Activated T-cell treated with anti-CD3 and anti-CD28 coated beads for 4 hours (primary cell): ENCODE measurements around the gene SEMA3A.
"Not testable (repeated sequence)": the region's sequence is repeated elsewhere in the genome, so short reads cannot be mapped to it uniquely, and the experiment has no call there.

Experiments used
- DNase-seq: peaks from one replicate; pipeline ENCODE4 v3.0.0-alpha.2; 2020

Gene SEMA3A

GRCh38 chr7:84194484-84195271, at the start of gene SEMA3A:
Gene SEMA3A (minus strand): TSS chr7:84194789. CDS start chr7:84194586, 203 bp downstream.
- no peak for DNase-seq

- DNase-seq, result not testable (repeated sequence)
Observed at GRCh38 chr7:84243037-84243436, 48.4 kb upstream of the SEMA3A start.

DNA sequence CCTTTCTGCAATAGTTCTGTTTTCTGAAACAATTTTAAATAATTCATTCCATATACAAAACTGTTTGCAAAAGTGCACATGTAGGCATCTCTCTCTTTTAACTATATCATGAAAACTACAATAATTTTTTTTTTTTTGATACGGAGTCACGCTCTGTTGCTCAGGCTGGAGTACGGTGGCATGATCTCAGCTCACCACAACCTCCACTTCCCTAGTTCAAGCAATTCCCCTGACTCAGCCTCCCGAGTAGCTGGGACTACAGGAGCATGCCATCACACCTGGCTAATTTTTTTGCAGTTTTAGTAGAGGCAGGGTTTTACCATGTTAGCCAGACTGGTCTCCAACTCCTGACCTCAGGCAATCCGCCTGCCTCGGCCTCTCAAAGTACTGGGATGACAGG, 44.0 kb upstream of the SEMA3A start:
- DNase-seq, result no peak

- no peak for DNase-seq
Observed at GRCh38 chr7:84237533-84238173, 43.1 kb upstream of the SEMA3A start.

GRCh38 chr7:84236398-84236797, 41.8 kb upstream of the SEMA3A start:
- no peak for DNase-seq

- no peak for DNase-seq
Observed at GRCh38 chr7:84232646-84233045, 38.1 kb upstream of the SEMA3A start.

DNA sequence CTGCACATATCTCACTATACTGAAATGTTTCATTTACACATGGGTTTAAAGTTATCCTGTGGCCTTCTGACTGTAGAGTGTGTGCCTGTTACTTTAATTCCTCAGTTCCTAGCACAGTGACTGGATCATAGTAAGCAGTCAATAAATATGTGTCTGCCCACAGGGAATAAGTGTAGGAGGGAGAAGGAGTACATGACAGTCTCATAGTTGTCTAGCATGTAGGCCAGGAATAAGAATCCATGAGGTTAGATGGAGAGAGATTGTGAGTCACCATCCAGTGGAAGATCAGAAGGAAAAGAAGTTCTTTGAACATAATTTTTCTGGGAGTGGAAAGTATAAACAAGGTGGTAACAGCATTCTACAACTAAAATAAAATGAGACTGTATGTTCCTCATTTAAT, 36.6 kb upstream of the SEMA3A start:
- DNase-seq, result no peak

DNA sequence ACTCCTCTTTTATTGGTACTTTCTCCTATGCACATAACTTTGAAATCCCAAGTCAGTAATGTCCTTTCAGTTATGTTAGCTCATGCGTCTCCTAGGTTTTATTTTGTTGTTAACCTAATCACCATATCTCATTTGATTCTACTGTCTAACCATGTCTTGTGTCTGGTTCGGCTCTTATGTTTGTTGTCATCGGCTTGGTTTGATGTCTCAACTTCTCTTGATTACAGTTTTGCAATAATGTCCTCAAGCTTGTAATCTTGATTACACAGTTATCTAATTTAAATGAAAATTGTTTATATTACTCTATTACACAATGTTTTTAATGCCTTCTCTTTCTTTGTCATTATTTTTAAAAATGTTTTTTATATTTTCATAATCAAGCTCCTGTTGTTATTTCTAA, 35.9 kb upstream of the SEMA3A start:
- no peak for DNase-seq

DNA sequence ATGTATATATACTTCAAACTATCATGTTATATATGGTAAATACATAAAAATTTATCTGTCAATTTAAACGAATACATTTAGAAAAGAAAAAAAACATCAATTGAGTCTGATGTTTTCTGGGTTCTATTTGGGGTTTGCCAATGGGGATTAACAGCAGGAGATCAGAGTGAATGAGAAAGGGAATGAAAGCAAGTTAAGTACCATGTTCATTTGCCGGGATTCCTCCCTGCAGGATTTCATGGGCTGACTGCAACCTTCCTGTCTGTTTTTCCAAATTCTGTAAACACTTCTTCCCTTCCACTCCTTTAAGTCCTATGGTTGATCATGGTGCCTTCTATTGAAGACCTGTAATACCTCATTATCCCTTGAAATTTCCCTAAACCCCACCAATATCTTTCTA, 33.9 kb upstream of the SEMA3A start:
- DNase-seq, result no peak

GRCh38 chr7:84226759-84227158, 32.2 kb upstream of the SEMA3A start:
- DNase-seq, result no peak

DNA sequence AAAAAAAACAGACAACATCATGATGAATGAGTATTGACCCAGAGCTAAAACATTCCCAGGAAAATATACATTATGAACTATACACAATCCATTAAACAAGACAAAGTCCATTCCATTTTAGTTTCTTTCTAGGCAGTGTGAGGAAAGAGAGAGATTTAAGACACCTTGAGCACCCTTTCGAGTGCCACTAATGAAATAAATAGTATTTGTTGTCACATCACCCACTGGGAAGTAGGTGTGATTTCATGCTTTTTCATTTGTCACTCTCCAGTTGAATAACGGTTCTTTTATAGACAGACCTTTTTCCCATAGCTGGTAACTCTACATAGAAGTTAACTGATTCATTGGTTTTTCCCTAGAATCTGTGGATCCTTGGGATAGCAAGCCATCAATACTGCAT, 29.9 kb upstream of the SEMA3A start:
- DNase-seq, result no peak

DNA sequence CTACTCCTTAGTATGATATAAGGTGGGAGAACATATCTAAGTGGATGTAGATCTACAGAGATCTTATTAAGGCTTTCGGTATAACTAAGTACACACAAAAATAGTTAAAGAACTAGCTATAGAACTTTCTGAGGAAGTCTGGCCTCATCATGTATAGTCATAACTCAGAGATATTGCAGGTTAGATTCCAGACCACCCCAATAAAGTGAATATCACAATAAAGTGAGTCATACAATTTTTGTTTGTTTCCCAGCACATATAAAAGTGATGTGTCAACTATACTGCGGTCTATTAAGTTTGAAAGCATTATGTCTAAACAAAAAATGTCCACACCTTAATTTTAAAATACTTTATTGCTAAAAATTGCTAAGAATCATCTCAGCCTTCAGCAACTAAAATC, 24.7 kb upstream of the SEMA3A start:
- no peak for DNase-seq

GRCh38 chr7:84218681-84219080, 24.1 kb upstream of the SEMA3A start:
- no peak for DNase-seq

- no peak for DNase-seq
Observed at GRCh38 chr7:84216472-84216871, 21.9 kb upstream of the SEMA3A start.

- DNase-seq, result not testable (repeated sequence)
Observed at GRCh38 chr7:84214757-84215156, 20.2 kb upstream of the SEMA3A start.

DNA sequence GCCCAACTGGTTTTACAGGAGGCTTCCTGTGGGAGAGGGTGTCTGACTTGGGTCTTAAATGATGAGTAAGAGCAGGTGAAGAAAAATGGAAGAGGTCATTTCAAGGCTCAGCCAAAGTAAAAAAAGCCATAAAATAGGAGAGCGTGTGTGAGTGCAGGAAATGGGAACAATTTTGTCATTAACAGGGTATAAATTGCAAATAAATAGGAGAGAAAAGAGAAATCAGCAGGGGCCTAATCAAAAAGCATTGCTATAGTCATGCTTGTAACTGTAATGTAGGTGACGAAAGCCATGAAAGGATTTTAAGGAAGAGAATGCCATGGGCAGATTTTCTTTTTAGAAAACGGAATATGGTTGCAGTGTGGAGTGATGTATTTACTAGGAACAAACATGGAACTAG, 15.7 kb upstream of the SEMA3A start:
- no peak for DNase-seq

DNA sequence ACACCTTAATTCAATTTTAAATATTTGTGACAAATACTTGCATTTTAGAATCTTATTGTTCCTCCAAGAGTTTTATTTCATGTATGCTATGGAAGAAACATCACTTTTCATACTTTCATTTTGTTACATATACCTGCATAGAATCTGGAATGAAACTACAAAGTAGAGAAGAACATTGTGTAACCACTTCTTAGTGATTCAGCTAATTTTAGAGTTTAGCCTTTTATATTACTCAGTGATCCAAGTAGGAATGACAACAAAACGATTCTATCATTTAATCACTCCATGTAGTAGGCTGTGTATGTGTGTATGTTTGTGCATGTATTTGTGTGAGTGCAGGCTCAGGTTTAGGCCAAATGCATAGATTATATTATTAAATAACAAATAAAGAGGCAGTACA, 14.4 kb upstream of the SEMA3A start:
- no peak for DNase-seq

DNA sequence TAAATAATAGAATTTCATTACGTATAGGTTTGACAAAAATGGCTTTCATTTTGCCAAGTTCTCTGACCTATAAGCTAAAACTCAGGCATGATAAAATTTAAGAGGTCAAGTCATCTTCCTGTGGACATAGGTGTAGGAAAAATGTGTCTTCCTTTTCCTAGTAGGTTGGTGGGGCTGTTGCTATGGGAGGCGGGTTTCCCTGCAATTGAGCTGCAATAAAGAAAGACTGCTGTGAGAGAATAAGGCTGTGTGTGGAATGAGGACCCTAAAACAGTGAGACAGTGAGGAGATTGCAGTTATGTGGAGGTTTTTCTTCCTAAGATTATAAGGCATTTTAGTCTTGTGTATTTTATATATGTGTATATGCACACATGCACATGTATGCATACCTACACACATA, 13.0 kb upstream of the SEMA3A start:
- no peak for DNase-seq

- DNase-seq, result no peak
Observed at GRCh38 chr7:84207025-84207424, 12.4 kb upstream of the SEMA3A start.

DNA sequence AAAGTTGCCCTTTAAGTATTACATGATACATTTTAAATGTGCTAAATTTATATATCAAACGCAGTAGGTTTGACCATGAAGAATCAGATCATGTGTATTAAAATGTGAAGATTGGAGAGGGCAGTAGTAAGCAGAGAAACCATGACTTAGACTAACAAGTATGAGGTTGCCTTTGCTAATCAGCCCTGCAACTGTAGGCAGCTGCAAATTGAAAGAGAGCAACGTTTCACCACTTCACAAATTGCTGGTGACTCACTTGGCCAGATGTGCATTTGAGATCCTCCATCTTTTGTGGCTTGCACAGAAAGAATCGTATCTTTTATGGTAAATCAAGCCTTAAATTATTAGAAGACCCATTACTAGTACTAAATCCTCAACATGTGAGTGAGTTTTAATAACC, 10.1 kb upstream of the SEMA3A start:
- DNase-seq, result no peak

GRCh38 chr7:84202855-84203254, 8.3 kb upstream of the SEMA3A start:
- no peak for DNase-seq

- no peak for DNase-seq
Observed at GRCh38 chr7:84200859-84201258, 6.3 kb upstream of the SEMA3A start.

- no peak for DNase-seq
Observed at GRCh38 chr7:84199216-84199615, 4.6 kb upstream of the SEMA3A start.

GRCh38 chr7:84196084-84196503, 1.5 kb upstream of the SEMA3A start:
- DNase-seq, result no peak
